GM19351 (cell line): Measurements from ENCODE around the gene PHAF1.

Source experiments
- ATAC-seq: cut with Tn5 transposase; IDR thresholded peaks from one replicate; pipeline ENCODE4 v1.9.1; 2021; ENCODE audit warnings: mild to moderate bottlenecking, moderate library complexity; ENCODE audit not compliant: unreplicated experiment

The PHAF1 gene

DNA sequence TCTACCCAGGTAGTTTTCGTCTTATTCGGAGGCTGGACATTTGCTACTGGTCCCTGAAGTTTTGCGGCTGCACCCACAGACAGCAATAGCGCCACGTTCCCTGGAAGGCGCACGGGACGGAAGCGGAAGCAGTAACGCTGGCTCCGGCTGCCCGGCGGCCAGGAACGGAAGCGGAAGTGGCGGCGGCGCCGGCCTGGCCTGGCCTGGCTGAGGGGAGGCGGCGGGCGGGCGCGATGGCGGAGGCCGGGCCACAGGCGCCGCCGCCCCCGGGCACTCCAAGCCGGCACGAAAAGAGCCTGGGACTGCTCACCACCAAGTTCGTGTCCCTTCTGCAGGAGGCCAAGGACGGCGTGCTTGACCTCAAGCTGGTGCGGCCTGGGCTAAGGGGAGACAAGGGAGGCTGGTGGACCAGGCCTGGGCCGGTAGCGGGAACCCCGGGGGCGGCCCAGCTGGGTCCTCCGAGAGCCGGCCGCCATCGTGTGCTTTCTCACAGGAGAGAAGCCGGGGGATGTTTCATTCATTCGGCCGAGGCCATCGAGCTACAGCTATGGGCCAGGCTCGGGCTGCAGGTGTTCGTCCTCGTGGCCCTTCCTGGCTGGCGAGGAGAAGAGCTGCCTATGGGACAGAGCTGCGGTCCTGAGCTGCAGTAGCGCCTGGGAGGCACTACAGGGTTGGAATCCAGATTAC, 82.4 kb downstream of the PHAF1 start, which contains the start of gene E2F4:
Gene E2F4 (plus strand): TSS at position 161 of the 687 bp plus-strand sequence. CDS start 73 bp downstream, at position 234.
- peak; percentile 97 for ATAC-seq

DNA sequence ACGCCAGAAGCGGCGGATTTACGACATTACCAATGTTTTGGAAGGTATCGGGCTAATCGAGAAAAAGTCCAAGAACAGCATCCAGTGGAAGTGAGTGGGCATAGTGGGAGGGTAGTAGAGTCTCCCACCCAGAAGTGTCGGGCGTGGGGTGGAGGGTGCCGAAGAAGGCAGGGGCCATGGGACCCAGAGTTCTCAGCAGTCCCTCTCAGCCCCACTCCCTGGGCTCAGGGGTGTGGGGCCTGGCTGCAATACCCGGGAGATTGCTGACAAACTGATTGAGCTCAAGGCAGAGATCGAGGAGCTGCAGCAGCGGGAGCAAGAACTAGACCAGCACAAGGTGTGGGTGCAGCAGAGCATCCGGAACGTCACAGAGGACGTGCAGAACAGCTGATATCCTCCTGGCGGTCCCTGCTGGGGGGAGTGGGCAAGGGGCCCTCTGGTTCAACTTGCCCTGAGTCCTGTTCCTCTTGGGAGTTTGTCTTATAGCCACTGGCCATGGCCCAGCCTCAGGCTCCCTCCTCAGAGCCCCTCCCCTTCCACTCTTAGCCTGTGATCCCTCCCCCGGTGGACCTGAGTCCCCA, 83.1 kb downstream of the PHAF1 start:
- ATAC-seq = no peak

DNA sequence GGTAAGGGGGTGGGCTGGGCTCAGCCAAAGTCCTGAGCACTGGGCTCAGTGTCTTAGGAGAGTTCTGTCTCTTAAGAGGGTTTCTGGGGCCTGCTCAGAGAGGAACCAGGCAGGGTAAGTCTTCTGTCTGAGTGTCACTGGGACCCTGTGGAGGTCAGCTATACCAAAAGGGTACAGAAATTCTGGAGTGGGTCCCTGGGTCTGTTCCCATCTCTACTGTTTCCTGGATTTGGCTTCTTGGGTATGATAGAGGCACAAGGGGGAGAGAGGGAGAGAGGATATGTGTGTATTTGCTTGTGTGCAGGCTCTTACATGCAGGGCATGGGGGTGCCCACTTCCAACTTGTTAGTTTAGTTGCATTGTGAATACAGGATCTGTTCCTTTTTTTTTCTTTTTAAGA, 83.8 kb downstream of the PHAF1 start:
- no peak for ATAC-seq

DNA sequence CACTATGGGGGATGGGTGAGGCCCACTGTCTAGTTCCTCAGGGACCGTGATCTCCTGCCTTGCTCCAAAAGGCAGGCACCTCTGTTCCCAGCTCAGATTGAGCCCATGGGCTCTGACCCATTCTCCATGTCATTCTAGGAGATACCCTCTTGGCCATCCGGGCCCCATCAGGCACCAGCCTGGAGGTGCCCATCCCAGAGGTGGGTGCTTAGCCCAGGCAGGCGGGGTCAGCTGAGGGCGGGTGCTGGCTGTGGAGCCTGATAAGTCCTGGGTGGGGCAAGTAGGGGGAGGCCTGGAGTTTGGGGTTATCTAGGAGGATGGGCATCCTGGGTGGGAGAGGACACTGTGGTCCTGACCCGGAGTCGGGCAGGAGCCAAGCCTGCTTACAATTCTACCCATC, 84.5 kb downstream of the PHAF1 start:
- ATAC-seq = no peak

DNA sequence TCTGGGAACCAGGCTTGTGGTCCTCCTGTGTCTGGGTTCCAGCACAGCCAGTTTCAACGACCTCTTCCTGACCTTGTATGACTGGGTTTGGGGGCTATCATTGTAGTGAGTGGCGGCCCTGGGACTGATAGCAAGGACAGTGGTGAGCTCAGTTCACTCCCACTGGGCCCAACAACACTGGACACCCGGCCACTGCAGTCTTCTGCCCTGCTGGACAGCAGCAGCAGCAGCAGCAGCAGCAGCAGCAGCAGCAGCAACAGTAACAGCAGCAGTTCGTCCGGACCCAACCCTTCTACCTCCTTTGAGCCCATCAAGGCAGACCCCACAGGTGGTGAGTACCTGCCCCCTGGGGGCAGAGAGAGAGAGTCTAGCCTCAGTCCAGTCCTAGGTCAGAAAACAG, 85.9 kb downstream of the PHAF1 start:
- ATAC-seq = no peak

DNA sequence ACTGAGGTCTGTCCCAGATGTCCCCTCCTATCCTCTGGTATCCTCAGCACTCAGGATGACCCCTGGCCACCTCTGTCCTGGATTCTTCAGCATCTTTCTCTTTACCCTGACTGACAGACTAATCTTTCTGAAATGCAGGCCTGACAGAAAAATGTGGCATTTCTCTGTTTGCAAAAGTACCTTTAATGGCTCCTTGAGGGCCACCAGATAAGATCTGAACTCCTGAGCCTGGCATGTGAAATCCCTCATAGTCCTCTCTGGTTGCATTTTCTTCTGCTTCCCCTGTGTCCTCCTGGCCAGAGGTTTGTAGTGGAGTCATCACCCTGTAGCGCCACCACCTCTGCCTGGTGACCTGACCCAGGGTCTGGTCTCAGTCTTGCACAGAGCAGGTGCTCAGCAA, 87.1 kb downstream of the PHAF1 start:
- no peak for ATAC-seq

DNA sequence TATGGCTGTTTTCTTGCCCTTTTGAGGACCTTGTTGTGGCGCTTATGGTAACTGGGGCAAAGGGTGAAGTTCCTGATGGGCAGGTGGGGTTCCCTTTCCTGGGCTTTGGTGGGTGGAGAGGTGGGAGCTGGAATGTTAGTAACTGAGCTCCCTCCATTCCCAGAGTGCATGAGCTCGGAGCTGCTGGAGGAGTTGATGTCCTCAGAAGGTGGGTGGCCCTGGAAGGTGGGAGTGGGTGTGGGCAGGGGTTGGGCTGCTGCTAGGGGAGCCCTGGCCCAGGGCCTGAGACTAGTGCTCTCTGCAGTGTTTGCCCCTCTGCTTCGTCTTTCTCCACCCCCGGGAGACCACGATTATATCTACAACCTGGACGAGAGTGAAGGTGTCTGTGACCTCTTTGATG, 88.0 kb downstream of the PHAF1 start:
- no peak for ATAC-seq
